NB4 (cell line): Measurements from ENCODE around the gene SEMA3E.

Experiments
- CTCF ChIP-seq: IDR thresholded peaks from one replicate; pipeline ENCODE4 v1.5.1; 2012; ENCODE audit warnings: low read depth, low read length
- MAX ChIP-seq: IDR thresholded peaks from 2 replicates; pipeline ENCODE4 v1.6.1; 2011; ENCODE audit warnings: low read depth, low read length
- MYC ChIP-seq: IDR thresholded peaks from 2 replicates; pipeline ENCODE4 v1.6.1; 2011; ENCODE audit warnings: low read depth, low read length
- POLR2A ChIP-seq: IDR thresholded peaks from 2 replicates; pipeline ENCODE4 v1.6.1; 2011; ENCODE audit warnings: mild to moderate bottlenecking; ENCODE audit not compliant: insufficient read length; ENCODE audit errors: extremely low read depth

- TF ChIP-seq CTCF: no peak
- TF ChIP-seq MAX: no peak
- TF ChIP-seq POLR2A: no peak
- TF ChIP-seq MYC: no peak
Measured at GRCh38 chr7:83339907-83340306, 309.0 kb downstream of the SEMA3E start.
